ENCODE results near the gene BCAM.

Gene BCAM

GRCh38 chr19:44792281-44792680 lies 16.6 kb upstream of the BCAM start:
- DNase-seq: no peak

GRCh38 chr19:44794610-44795009 lies 14.3 kb upstream of the BCAM start:
- DNase-seq: no peak

GRCh38 chr19:44795398-44795987 lies 13.4 kb upstream of the BCAM start:
- no peak for DNase-seq

GRCh38 chr19:44796701-44797115 lies 12.2 kb upstream of the BCAM start:
- peak; percentile 60 for DNase-seq

GRCh38 chr19:44799627-44800346 lies 9.1 kb upstream of the BCAM start:
- DNase-seq: no peak

- DNase-seq: peak; percentile 87
These were observed 8.4 kb upstream of the BCAM start for GRCh38 chr19:44800461-44800860.

- DNase-seq: no peak
These were observed 5.2 kb upstream of the BCAM start for GRCh38 chr19:44803442-44804428.

GRCh38 chr19:44806291-44806690 lies 2.6 kb upstream of the BCAM start:
- no peak for DNase-seq

GRCh38 chr19:44807162-44807561 lies 1.7 kb upstream of the BCAM start:
- no peak for DNase-seq

- peak; percentile 50 for DNase-seq
These were observed 1.0 kb upstream of the BCAM start for GRCh38 chr19:44807652-44808462.

GRCh38 chr19:44809577-44810233 lies 802 bp downstream of the BCAM start:
- no peak for DNase-seq

GRCh38 chr19:44810234-44811121 lies 1.6 kb downstream of the BCAM start:
- DNase-seq: no peak

GRCh38 chr19:44811122-44811419 lies 2.2 kb downstream of the BCAM start:
- DNase-seq: no peak

- no peak for DNase-seq
These were observed 3.3 kb downstream of the BCAM start for GRCh38 chr19:44812142-44812718.

- DNase-seq: no peak
These were observed 4.4 kb downstream of the BCAM start for GRCh38 chr19:44813070-44813840.

- no peak for DNase-seq
These were observed 5.1 kb downstream of the BCAM start for GRCh38 chr19:44813841-44814470.

GRCh38 chr19:44814517-44814916 lies 5.6 kb downstream of the BCAM start:
- DNase-seq: no peak

GRCh38 chr19:44816301-44816700 lies 7.4 kb downstream of the BCAM start:
- DNase-seq: peak; percentile 70

GRCh38 chr19:44817725-44818465 lies 9.0 kb downstream of the BCAM start:
- no peak for DNase-seq

Data from femur (tissue), 1 donor.